T-cell (primary cell): ENCODE results near the gene ALDH1A2. TPM values are rescaled to one million over a fixed set of nuclear protein-coding genes. Genes with fewer than 3 reads are reported as not detected.

Experiments
- ATAC-seq, 4 experiments: fragments of 200-7000 bp in 3 of 4; fragments of 150-1000 bp in 1 of 4; cut with Tn5 transposase; replicated peaks in 1 of 4; 1 replicate in 3 of 4; 2 replicates in 1 of 4; pipeline ENCODE4 v1.10.0; 2021; ENCODE audit warnings: moderate library complexity in 3 of 4, mild to moderate bottlenecking in 2 of 4, moderate number of reproducible peaks in 1 of 4
- CTCF ChIA-PET, 2 donors: fragments of 300-600 bp; sonication (Branson Sonifier 250); formaldehyde crosslinking; loops; one replicate each; lab custom pipeline; 2022; ENCODE audit warnings: antibody characterized with exemption in 2 of 2; lab: Charles Lee
- POLR2A ChIA-PET, 2 donors: fragments of 300-600 bp; sonication (Branson Sonifier 250); formaldehyde crosslinking; loops; one replicate each; lab custom pipeline; 2022; ENCODE audit warnings: antibody characterized with exemption in 2 of 2; lab: Charles Lee
- DNase-seq, 35 experiments: peaks; one replicate each; pipeline versions ENCODE4 v3.0.0 to v3.0.0-alpha.2; 2013 to 2023
- H3K27ac ChIP-seq: one replicate; pipeline ENCODE4 v1.5.1; 2013; ENCODE audit warnings: low read length
- H3K27me3 ChIP-seq, 2 experiments: replicated peaks in 1 of 2; 1 replicate in 1 of 2; 2 replicates in 1 of 2; pipeline versions ENCODE4 v1.6.1 to v1.7.0; 2013; ENCODE audit warnings: low read length in 1 of 2, mixed read lengths in 1 of 2; ENCODE audit not compliant: control insufficient read depth in 2 of 2, insufficient read depth in 2 of 2; ENCODE audit errors: extremely low read depth in 1 of 2
- H3K36me3 ChIP-seq, 2 donors: 1 replicate in 1 of 2; 2 replicates in 1 of 2; pipeline versions ENCODE4 v1.6.1 to v1.7.0; 2013; ENCODE audit warnings: low read length in 1 of 2; ENCODE audit not compliant: control insufficient read depth in 2 of 2, insufficient read depth in 1 of 2; ENCODE audit errors: extremely low read depth in 1 of 2
- H3K4me1 ChIP-seq, 2 experiments: 1 replicate in 1 of 2; 2 replicates in 1 of 2; pipeline versions ENCODE4 v1.6.1 to v1.7.0; 2013; ENCODE audit warnings: low read length in 2 of 2, mixed read lengths in 1 of 2; ENCODE audit not compliant: insufficient read depth in 2 of 2, control insufficient read depth in 1 of 2; ENCODE audit errors: extremely low read depth in 1 of 2
- H3K4me3 ChIP-seq, 2 donors: 1 replicate in 1 of 2; 2 replicates in 1 of 2; pipeline versions ENCODE4 v1.5.1 to v1.7.0; 2013; ENCODE audit warnings: mild to moderate bottlenecking in 2 of 2, low read length in 1 of 2, moderate library complexity in 1 of 2; ENCODE audit not compliant: control insufficient read depth in 1 of 2; ENCODE audit errors: extremely low read depth in 1 of 2
- H3K9me3 ChIP-seq: 2 replicates; pipeline ENCODE4 v1.7.0; 2013
- H3K27ac Mint-ChIP-seq, 2 donors: one replicate each; pipeline ENCODE4 v1.8.0; 2020 to 2021; ENCODE audit warnings: mild to moderate bottlenecking in 2 of 2, mixed read lengths in 2 of 2
- H3K27me3 Mint-ChIP-seq, 2 donors: one replicate each; pipeline ENCODE4 v1.8.0; 2021 to 2022; ENCODE audit warnings: mixed read lengths in 2 of 2
- H3K36me3 Mint-ChIP-seq: one replicate; pipeline ENCODE4 v1.8.0; 2021; ENCODE audit warnings: mixed read lengths
- H3K4me1 Mint-ChIP-seq, 3 donors: one replicate each; pipeline ENCODE4 v1.8.0; 2020 to 2022; ENCODE audit warnings: mixed read lengths in 3 of 3, mild to moderate bottlenecking in 1 of 3
- H3K4me3 Mint-ChIP-seq, 3 donors: one replicate each; pipeline ENCODE4 v1.8.0; 2020 to 2022; ENCODE audit warnings: mild to moderate bottlenecking in 3 of 3, mixed read lengths in 3 of 3, moderate library complexity in 3 of 3
- H3K9me3 Mint-ChIP-seq, 3 donors: one replicate each; pipeline ENCODE4 v1.8.0; 2020 to 2022; ENCODE audit warnings: mixed read lengths in 3 of 3
- WGBS: methylation state at CpG from one replicate; pipeline ENCODE4 v1.1.5; 2013; ENCODE audit warnings: missing lambda C conversion rate; ENCODE audit not compliant: insufficient coverage; 5-methylcytosine and 5-hydroxymethylcytosine counted together
- total RNA-seq, 35 experiments: library from RNA in 6 of 35; stranded (reverse) in 6 of 35; fragments of 120-200 nt in 1 of 35; gene quantifications; one replicate each; pipeline versions ENCODE4 v1.2.1 to v1.2.4 and lab custom pipeline; 2013 to 2026

ALDH1A2 gene
- total RNA-seq, 5 donors from 2014 or later (not counting 1 experiment from before 2014, with no cell fraction given), result 0.47 to 0.95 (median 0.73) TPM; not detected in 2

DNA sequence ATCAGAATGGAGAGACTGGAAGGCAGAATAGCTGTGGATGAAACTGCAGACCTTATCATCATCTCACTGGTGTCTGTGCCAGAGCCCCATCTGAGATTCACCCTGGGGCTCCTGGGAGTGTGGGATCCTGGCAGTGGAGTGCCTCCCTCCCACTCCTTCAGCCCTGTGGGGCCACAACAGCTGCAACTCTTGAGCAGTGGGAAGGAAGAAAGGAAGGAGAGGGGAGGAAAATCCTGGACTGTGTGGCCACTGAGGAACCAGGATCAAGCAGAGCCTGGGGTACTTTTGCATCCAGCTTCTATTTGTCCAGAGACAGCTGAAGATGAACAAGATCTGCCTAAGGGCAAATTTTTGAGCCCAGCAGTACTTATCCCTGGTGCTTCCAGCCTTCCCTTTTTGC is 13.1 kb upstream of the ALDH1A2 start:
- H3K27ac ChIP-seq, result no peak overlapping the region
- H3K9me3 Mint-ChIP-seq, result no peaks in the 10 kb centered on the region
- peaks cover 2 to 5% of the 10 kb centered on the region in 2 experiments for H3K27me3 ChIP-seq
- H3K36me3 ChIP-seq, result no peaks in the 10 kb centered on the region
- peaks cover 0 to 8% (median 0%) of the 10 kb centered on the region in 3 donors for H3K4me1 Mint-ChIP-seq
- no peaks in the 10 kb centered on the region for H3K4me1 ChIP-seq
- ChIA-PET CTCF (no interaction called here), POLR2A (no interaction called here)
- no peak overlapping the region for H3K4me3 Mint-ChIP-seq
- H3K27me3 Mint-ChIP-seq, result peaks cover 23 to 41% of the 10 kb centered on the region in 2 donors
- no peak overlapping the region for H3K4me3 ChIP-seq
- no peaks in the 10 kb centered on the region for H3K9me3 ChIP-seq
- no peak for DNase-seq
- H3K27ac Mint-ChIP-seq, result no peak overlapping the region
- H3K36me3 Mint-ChIP-seq, result no peaks in the 10 kb centered on the region
- no peak for ATAC-seq

DNA sequence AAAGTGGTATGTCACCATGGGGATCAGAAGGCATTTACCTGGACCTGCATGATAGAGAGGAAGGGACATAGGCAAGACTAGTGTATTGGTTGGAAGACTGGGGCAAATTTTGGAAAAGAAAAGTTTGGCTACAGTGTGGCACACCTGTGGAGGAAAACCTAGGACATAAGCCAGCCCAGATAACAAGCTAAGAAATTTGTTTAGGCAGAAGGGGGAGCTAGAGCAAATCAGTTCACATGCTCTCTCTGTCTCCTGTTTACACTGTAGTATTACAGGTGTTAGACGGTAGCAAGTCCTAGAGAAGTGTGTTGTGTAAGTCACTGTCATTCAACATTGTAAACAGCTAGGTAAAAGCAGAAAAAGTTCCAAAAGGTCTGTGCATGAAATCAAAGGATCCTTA is 11.9 kb upstream of the ALDH1A2 start:
- H3K27ac ChIP-seq, result no peak overlapping the region
- peaks cover 5% of the 10 kb centered on the region in 2 experiments for H3K27me3 ChIP-seq
- POLR2A ChIA-PET, result no interaction called here
- Mint-ChIP-seq H3K27ac (no peak overlapping the region), H3K36me3 (no peaks in the 10 kb centered on the region), H3K4me3 (no peak overlapping the region), H3K9me3 (no peaks in the 10 kb centered on the region), H3K4me1 (peaks cover 0 to 8% (median 0%) of the 10 kb centered on the region in 3 donors), H3K27me3 (peaks cover 26 to 42% of the 10 kb centered on the region in 2 donors)
- no peaks in the 10 kb centered on the region for H3K36me3 ChIP-seq
- H3K4me3 ChIP-seq, result no peak overlapping the region
- CTCF ChIA-PET, result interaction anchor here (0.8 to 1.1 kb wide), 2 partner anchors 9 to 11 kb away, joined by 3 read pairs; no protein-coding TSS in a partner anchor
- ATAC-seq, result no peak
- H3K9me3 ChIP-seq, result no peaks in the 10 kb centered on the region
- DNase-seq, result no peak
- no peaks in the 10 kb centered on the region for H3K4me1 ChIP-seq
- WGBS, result 0% methylated on average over 1 of the region's 1 CpG

DNA sequence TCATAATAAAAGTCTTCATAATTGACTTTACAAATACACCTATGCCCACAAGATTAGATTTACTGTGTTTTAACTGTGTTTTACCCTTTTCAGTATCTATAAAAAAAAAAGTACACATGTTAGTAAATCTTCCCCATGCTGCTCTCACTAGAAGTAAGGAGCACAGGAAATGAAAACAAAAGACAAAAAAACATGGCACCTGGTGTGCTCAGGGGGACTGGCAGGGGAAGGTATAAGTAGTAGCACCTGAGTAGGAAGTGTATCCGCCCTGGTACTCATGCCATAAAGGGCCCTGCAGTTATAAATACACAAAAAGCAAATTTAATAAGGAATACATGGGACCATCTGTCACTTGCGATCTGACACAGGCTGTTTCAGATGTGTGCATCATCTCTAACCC is 8.9 kb upstream of the ALDH1A2 start:
- POLR2A ChIA-PET, result no interaction called here
- Histone ChIP-seq H3K4me1 (no peaks in the 10 kb centered on the region), H3K9me3 (no peaks in the 10 kb centered on the region), H3K4me3 (no peak overlapping the region), H3K27ac (no peak overlapping the region), H3K36me3 (no peaks in the 10 kb centered on the region), H3K27me3 (peaks cover 5 to 11% of the 10 kb centered on the region in 2 experiments)
- Mint-ChIP-seq H3K4me3 (no peak overlapping the region), H3K9me3 (no peaks in the 10 kb centered on the region), H3K36me3 (no peaks in the 10 kb centered on the region), H3K27me3 (peaks cover 40 to 48% of the 10 kb centered on the region in 2 donors), H3K4me1 (peaks cover 0 to 8% (median 0%) of the 10 kb centered on the region in 3 donors), H3K27ac (no peak overlapping the region)
- 100% methylated on average over 1 of the region's 2 CpGs for WGBS
- DNase-seq (no peak), ATAC-seq (no peak)
- CTCF ChIA-PET, result no interaction called here

DNA sequence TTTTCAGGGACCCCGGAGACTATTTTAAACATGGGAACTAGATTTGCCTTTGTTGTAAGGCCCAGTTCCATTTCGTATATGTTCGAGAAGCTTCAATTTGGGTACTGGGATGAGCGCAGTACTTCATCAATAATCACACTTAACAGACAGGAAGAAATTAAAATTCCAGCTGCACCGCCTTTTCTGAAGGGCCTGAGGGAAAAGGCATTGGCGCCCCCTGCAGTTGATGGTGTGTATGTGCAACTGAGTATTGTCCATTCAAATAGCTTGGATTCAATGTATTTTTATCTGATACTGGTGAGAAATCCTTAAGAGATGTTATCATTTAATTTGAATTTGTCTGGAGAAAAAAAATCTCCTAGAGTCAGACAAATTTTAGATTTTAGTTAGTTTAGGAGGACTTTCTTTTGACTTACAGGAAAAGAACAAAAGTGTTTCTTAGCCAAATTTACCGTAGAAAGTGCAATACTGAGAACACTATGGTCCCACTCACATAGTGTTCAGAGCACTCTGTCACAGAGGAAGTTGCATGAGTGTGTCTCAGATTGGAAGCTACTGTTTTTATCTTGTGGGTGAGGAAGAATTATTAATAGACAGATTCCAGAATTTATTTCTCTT is 5.4 kb upstream of the ALDH1A2 start:
- ChIA-PET CTCF (interaction anchor here (0.9 to 1.3 kb wide), 5 partner anchors 16 to 688 kb away, joined by 3 to 4 read pairs (median 3); no protein-coding TSS in a partner anchor), POLR2A (no interaction called here)
- no peak overlapping the region for H3K4me3 Mint-ChIP-seq
- Histone ChIP-seq H3K27ac (no peak overlapping the region), H3K27me3 (peaks cover 16 to 25% of the 10 kb centered on the region in 2 experiments), H3K4me1 (peaks cover 0 to 6% of the 10 kb centered on the region in 2 experiments), H3K36me3 (no peaks in the 10 kb centered on the region), H3K9me3 (no peaks in the 10 kb centered on the region), H3K4me3 (no peak overlapping the region)
- H3K9me3 Mint-ChIP-seq, result no peaks in the 10 kb centered on the region
- DNase-seq (peak in 10 of 35 experiments; percentile 3 to 53 (median 15)), ATAC-seq (no peak)
- H3K27ac Mint-ChIP-seq, result peak overlapping the region in 1 of 2 donors; percentile 64
- H3K27me3 Mint-ChIP-seq, result peaks cover 43 to 48% of the 10 kb centered on the region in 2 donors
- peaks cover 3 to 7% (median 6%) of the 10 kb centered on the region in 3 donors for H3K4me1 Mint-ChIP-seq
- no CpG with 5 or more reads among the region's 7 CpGs for WGBS
- no peaks in the 10 kb centered on the region for H3K36me3 Mint-ChIP-seq

DNA sequence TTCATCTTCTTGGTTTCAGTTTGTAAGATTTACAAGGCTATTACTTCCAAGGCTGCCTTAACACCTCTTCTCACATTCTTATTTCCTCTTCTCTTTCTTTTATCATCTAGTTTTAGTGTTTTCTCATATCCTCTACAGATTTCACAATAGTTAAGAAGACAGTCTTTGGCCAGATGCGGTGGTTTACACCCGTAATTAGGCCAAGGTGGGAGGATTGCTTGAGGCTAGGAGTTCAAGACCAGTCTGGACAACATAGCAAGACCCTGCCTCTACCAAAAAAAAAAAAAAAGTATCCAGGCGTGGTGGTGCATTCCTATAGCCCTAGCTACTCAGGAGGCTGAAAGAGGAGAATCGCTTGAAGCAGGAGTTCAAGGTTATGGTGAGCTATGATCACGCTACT is 3.5 kb upstream of the ALDH1A2 start:
- Mint-ChIP-seq H3K4me3 (no peak overlapping the region), H3K4me1 (peaks cover 6 to 13% (median 8%) of the 10 kb centered on the region in 3 donors), H3K27me3 (peaks cover 42 to 49% of the 10 kb centered on the region in 2 donors), H3K36me3 (no peaks in the 10 kb centered on the region), H3K27ac (no peak overlapping the region), H3K9me3 (peaks cover 0 to 6% (median 0%) of the 10 kb centered on the region in 3 donors)
- no peak overlapping the region for H3K27ac ChIP-seq
- no peak for ATAC-seq
- POLR2A ChIA-PET, result no interaction called here
- DNase-seq, result no peak
- H3K4me3 ChIP-seq, result no peak overlapping the region
- CTCF ChIA-PET, result no interaction called here
- H3K27me3 ChIP-seq, result peaks cover 19 to 36% of the 10 kb centered on the region in 2 experiments
- H3K4me1 ChIP-seq, result peaks cover 3 to 16% of the 10 kb centered on the region in 2 experiments
- no peaks in the 10 kb centered on the region for H3K9me3 ChIP-seq
- no CpG with 5 or more reads among the region's 5 CpGs for WGBS
- H3K36me3 ChIP-seq, result no peaks in the 10 kb centered on the region

DNA sequence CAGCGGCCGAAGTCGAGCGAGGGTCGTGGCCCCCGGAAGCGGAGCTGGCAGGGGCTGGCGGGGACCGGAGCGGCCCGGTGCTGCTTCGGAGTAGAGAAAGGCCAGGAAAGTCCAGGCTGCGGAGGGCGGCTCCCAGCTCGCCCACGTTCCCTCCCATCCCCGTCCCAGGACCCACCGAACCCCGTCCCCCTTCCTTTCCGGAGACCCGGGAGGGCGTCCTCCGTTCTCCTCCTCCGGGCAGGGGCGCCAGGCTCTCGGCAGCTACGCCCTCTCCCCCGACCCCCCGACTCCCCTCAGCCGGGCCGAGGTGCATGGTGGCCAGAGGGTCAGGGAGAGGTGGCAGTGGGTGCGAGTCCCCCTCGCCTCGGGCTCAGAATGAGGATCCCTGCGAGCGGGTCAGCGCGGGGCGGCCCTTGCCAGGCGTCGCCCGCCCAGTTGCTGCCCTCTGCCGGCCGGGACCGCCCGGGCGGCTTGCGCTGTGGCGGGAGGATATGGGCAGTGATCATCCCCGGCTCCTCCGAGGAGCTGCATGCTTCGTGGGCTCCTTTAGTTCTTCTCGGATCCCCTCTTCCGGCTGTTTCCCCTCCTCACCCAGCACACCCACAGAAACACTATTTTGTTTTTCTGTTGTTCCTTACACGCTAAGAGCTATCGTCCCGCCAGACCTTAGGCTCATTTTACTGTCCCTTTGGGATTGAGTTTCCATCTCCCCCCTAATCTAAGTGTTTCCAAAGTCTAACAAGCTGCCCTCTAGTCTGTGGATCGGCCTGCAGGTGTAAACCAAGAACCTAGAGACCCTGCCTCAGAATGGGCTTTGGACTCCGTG is 744 bp upstream of the ALDH1A2 start:
- peaks cover 54 to 55% of the 10 kb centered on the region in 2 donors for H3K27me3 Mint-ChIP-seq
- Histone ChIP-seq H3K27me3 (peaks cover 19 to 36% of the 10 kb centered on the region in 2 experiments), H3K4me1 (peaks cover 3 to 16% of the 10 kb centered on the region in 2 experiments), H3K9me3 (no peaks in the 10 kb centered on the region), H3K36me3 (no peaks in the 10 kb centered on the region), H3K27ac (no peak overlapping the region), H3K4me3 (peak overlapping the region; percentile 39 to 75)
- DNase-seq (peak in 21 of 35 experiments; percentile 0 to 45 (median 13)), ATAC-seq (peak; percentile 67 to 87 (median 77))
- H3K4me1 Mint-ChIP-seq, result peaks cover 6 to 14% (median 8%) of the 10 kb centered on the region in 3 donors
- CTCF ChIA-PET, result interaction anchor here in 1 of 2 donors (1.3 kb wide), 1 partner anchor 11 kb away, joined by 3 read pairs; no protein-coding TSS in a partner anchor
- POLR2A ChIA-PET, result no interaction called here
- H3K27ac Mint-ChIP-seq, result no peak overlapping the region
- WGBS, result 13% methylated on average over 31 of the region's 59 CpGs
- H3K36me3 Mint-ChIP-seq, result no peaks in the 10 kb centered on the region
- peak overlapping the region; percentile 53 to 80 (median 60) for H3K4me3 Mint-ChIP-seq
- peaks cover 0 to 6% (median 0%) of the 10 kb centered on the region in 3 donors for H3K9me3 Mint-ChIP-seq
